ENCODE data around the gene SH3TC1.

The SH3TC1 gene

DNA sequence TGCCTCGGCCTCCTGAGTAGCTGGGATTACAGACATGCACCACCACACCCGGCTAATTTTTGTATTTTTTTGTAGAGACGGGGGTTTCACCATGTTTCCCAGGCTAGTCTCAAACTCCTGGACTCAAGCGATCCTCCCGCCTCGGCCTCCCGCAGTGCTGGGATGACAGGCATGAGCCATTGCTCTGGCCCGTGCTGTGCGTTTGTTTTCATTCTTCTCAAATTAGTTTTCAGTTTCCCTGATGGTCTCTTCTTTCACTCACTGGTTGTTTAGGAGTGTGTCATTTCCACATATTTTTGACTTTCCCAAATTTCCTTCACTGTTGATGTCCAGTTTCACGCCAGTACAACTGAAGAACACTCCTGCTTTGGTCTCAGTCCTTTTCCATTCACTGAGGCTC, 31.8 kb downstream of the SH3TC1 start:
- WGBS (ENCODE audit: extremely low coverage, insufficient coverage, low lambda C conversion rate): no CpG with 5 or more reads among the region's 10 CpGs

DNA sequence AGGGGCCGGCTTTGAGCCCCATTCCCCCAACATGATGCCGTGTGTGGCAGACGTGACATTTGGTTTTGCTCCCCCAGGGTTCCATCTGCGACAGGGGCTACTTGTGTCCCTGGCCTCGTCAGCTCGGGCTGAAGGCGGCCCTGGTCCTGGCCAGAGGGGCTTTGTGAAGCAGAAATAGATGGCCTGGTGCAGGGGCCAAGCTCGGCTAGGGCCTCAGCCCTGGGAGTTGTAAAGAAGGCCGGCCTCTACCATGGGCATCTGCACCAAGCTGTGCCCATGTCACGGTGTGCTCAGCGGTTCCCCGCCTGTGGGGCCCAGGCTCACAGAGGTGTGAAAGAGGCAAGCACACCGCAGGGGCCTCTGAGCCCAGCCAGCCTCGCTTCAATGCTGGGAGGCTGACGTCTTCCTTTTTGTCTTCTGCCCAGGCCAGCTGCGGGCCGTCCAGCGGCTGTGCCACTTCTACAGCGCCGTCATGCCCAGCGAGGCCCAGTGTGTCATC, 32.5 kb downstream of the SH3TC1 start:
- no CpG with 5 or more reads among the region's 21 CpGs for WGBS (ENCODE audit: extremely low coverage, insufficient coverage, low lambda C conversion rate)
- no peak overlapping the region for H3K27ac ChIP-seq (ENCODE audit: low read depth, low read length)
- DNase-seq: no peak

More for the DNA sequence above, 31.8 kb downstream of the SH3TC1 start:
- Histone ChIP-seq H3K27me3 (ENCODE audit: insufficient read depth, low read length, poor library complexity) (no peaks in the 10 kb centered on the region), H3K36me3 (ENCODE audit: control insufficient read depth, insufficient read depth, low read length) (no peaks in the 10 kb centered on the region), H3K4ac (ENCODE audit: low read depth, low read length) (no peak overlapping the region), H3K27ac (ENCODE audit: low read depth, low read length) (no peak overlapping the region), H3K23ac (ENCODE audit: low read length) (peak overlapping the region; percentile 4), H3K4me3 (ENCODE audit: low read length) (no peak overlapping the region), H3K56ac (ENCODE audit: low read length) (no peak overlapping the region), H3K4me1 (ENCODE audit: control insufficient read depth, low read depth, low read length) (peaks cover 4% of the 10 kb centered on the region), H2BK5ac (ENCODE audit: low read length) (no peak overlapping the region), H3K9ac (ENCODE audit: low read length) (no peak overlapping the region), H4K5ac (ENCODE audit: low read length) (no peak overlapping the region), H2AK5ac (ENCODE audit: low read length) (no peak overlapping the region), H3K79me2 (ENCODE audit: control insufficient read depth, insufficient read depth, low read length) (no peaks in the 10 kb centered on the region), H3K79me1 (ENCODE audit: low read length) (no peaks in the 10 kb centered on the region), H3K4me2 (ENCODE audit: low read length) (no peak overlapping the region), H4K8ac (ENCODE audit: low read depth, low read length) (no peak overlapping the region), H3K18ac (ENCODE audit: low read length) (no peak overlapping the region), H2BK15ac (replicated peaks; ENCODE audit: low read depth) (no peak overlapping the region), H2BK120ac (ENCODE audit: low read depth, low read length) (no peak overlapping the region)
- DNase-seq: no peak

DNA sequence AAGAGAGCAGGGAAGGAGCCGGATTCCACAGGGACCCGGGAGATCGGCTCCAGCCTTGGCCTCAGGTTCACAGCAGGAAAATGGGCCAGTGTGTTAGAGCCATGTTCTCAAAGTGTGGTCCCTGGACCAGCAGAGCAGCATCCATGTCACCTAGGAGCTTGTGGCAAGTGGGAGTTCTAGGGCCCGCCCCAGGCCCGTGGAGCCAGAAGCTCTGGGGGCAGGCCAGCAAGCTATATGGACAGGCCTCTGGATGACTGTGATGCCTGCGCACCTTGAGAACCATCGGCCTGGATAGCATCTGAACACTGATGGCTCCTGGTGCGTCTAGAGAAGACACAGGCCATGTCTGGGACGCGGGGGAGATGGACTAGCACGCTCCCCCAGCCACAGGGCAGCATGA, 33.7 kb downstream of the SH3TC1 start:
- no peak overlapping the region for H4K5ac ChIP-seq (ENCODE audit: low read length)
- no peak for DNase-seq
- no peaks in the 10 kb centered on the region for H3K79me1 ChIP-seq (ENCODE audit: low read length)
- no peaks in the 10 kb centered on the region for H3K27me3 ChIP-seq (ENCODE audit: insufficient read depth, low read length, poor library complexity)
- no peak overlapping the region for H3K23ac ChIP-seq (ENCODE audit: low read length)
- H3K18ac ChIP-seq (ENCODE audit: low read length): no peak overlapping the region
- no peak overlapping the region for H3K4me2 ChIP-seq (ENCODE audit: low read length)
- H2AK5ac ChIP-seq (ENCODE audit: low read length): no peak overlapping the region
- no peaks in the 10 kb centered on the region for H3K79me2 ChIP-seq (ENCODE audit: control insufficient read depth, insufficient read depth, low read length)
- H3K9ac ChIP-seq (ENCODE audit: low read length): no peak overlapping the region
- H3K4me1 ChIP-seq (ENCODE audit: control insufficient read depth, low read depth, low read length): no peaks in the 10 kb centered on the region
- H3K4me3 ChIP-seq (ENCODE audit: low read length): no peak overlapping the region
- no peak overlapping the region for H2BK120ac ChIP-seq (ENCODE audit: low read depth, low read length)
- no peak overlapping the region for H2BK5ac ChIP-seq (ENCODE audit: low read length)
- H2BK15ac ChIP-seq (replicated peaks; ENCODE audit: low read depth): no peak overlapping the region
- no peak overlapping the region for H4K8ac ChIP-seq (ENCODE audit: low read depth, low read length)
- no peak overlapping the region for H3K4ac ChIP-seq (ENCODE audit: low read depth, low read length)
- no peaks in the 10 kb centered on the region for H3K36me3 ChIP-seq (ENCODE audit: control insufficient read depth, insufficient read depth, low read length)
- no peak overlapping the region for H3K27ac ChIP-seq (ENCODE audit: low read depth, low read length)
- no CpG with 5 or more reads among the region's 11 CpGs for WGBS (ENCODE audit: extremely low coverage, insufficient coverage, low lambda C conversion rate)
- no peak overlapping the region for H3K56ac ChIP-seq (ENCODE audit: low read length)

More for the DNA sequence above, 32.5 kb downstream of the SH3TC1 start:
- no peaks in the 10 kb centered on the region for H3K79me1 ChIP-seq (ENCODE audit: low read length)
- no peak overlapping the region for H3K4me3 ChIP-seq (ENCODE audit: low read length)
- H3K36me3 ChIP-seq (ENCODE audit: control insufficient read depth, insufficient read depth, low read length): no peaks in the 10 kb centered on the region
- H4K8ac ChIP-seq (ENCODE audit: low read depth, low read length): no peak overlapping the region
- no peaks in the 10 kb centered on the region for H3K79me2 ChIP-seq (ENCODE audit: control insufficient read depth, insufficient read depth, low read length)
- peak overlapping the region; percentile 4 for H3K23ac ChIP-seq (ENCODE audit: low read length)
- no peak overlapping the region for H3K9ac ChIP-seq (ENCODE audit: low read length)
- H3K4ac ChIP-seq (ENCODE audit: low read depth, low read length): no peak overlapping the region
- no peak overlapping the region for H2BK120ac ChIP-seq (ENCODE audit: low read depth, low read length)
- no peak overlapping the region for H3K18ac ChIP-seq (ENCODE audit: low read length)
- H3K27me3 ChIP-seq (ENCODE audit: insufficient read depth, low read length, poor library complexity): no peaks in the 10 kb centered on the region
- no peak overlapping the region for H4K5ac ChIP-seq (ENCODE audit: low read length)
- H3K4me2 ChIP-seq (ENCODE audit: low read length): no peak overlapping the region
- no peak overlapping the region for H2BK15ac ChIP-seq (replicated peaks; ENCODE audit: low read depth)
- peak overlapping the region; percentile 60 for H3K56ac ChIP-seq (ENCODE audit: low read length)
- H3K4me1 ChIP-seq (ENCODE audit: control insufficient read depth, low read depth, low read length): no peaks in the 10 kb centered on the region
- no peak overlapping the region for H2AK5ac ChIP-seq (ENCODE audit: low read length)
- no peak overlapping the region for H2BK5ac ChIP-seq (ENCODE audit: low read length)

DNA sequence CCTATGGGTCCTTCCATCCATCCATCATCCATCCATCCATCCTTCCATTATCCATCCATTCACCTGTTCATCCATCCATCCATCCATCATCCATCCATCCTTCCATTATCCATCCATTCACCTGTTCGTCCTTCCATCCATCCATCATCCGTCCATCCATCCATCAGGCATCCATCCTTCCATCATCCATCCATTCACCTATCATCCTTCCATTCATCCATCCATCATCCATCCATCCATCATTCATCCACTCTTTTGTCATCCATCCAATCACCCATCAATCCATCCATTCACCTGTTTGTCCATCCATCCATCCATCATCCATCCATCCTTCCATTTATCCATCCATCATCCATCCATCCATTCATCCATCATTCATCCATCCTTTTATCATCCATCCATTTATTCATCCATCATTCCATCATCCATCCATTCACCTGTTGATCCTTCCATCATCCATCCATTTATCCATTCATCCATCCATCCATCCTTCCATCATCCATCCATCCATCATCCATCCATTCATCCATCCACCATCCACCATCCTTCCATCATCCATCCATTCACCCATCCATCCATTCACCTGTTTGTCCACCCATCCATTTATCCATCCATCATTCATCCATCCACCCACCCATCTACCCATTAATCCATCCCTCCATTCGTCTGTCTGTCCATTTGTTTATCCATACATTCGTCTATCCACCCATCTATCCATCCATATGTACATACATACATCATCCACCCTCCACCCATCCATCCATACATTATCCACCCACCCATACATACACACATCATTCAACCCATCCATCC, 34.8 kb downstream of the SH3TC1 start:
- Histone ChIP-seq H4K5ac (ENCODE audit: low read length) (no peak overlapping the region), H3K18ac (ENCODE audit: low read length) (no peak overlapping the region), H3K56ac (ENCODE audit: low read length) (no peak overlapping the region), H3K4me3 (ENCODE audit: low read length) (no peak overlapping the region), H3K4me1 (ENCODE audit: control insufficient read depth, low read depth, low read length) (no peaks in the 10 kb centered on the region), H4K8ac (ENCODE audit: low read depth, low read length) (no peak overlapping the region), H3K27me3 (ENCODE audit: insufficient read depth, low read length, poor library complexity) (no peaks in the 10 kb centered on the region), H3K4ac (ENCODE audit: low read depth, low read length) (no peak overlapping the region), H3K9ac (ENCODE audit: low read length) (no peak overlapping the region), H3K4me2 (ENCODE audit: low read length) (no peak overlapping the region), H2BK15ac (replicated peaks; ENCODE audit: low read depth) (no peak overlapping the region), H2BK5ac (ENCODE audit: low read length) (no peak overlapping the region), H3K79me2 (ENCODE audit: control insufficient read depth, insufficient read depth, low read length) (no peaks in the 10 kb centered on the region), H2AK5ac (ENCODE audit: low read length) (no peak overlapping the region), H3K79me1 (ENCODE audit: low read length) (no peaks in the 10 kb centered on the region), H3K36me3 (ENCODE audit: control insufficient read depth, insufficient read depth, low read length) (no peaks in the 10 kb centered on the region), H2BK120ac (ENCODE audit: low read depth, low read length) (no peak overlapping the region), H3K27ac (ENCODE audit: low read depth, low read length) (no peak overlapping the region), H3K23ac (ENCODE audit: low read length) (no peak overlapping the region)
- WGBS (ENCODE audit: extremely low coverage, insufficient coverage, low lambda C conversion rate): 100% methylated on average over 1 of the region's 4 CpGs
- DNase-seq: no peak

DNA sequence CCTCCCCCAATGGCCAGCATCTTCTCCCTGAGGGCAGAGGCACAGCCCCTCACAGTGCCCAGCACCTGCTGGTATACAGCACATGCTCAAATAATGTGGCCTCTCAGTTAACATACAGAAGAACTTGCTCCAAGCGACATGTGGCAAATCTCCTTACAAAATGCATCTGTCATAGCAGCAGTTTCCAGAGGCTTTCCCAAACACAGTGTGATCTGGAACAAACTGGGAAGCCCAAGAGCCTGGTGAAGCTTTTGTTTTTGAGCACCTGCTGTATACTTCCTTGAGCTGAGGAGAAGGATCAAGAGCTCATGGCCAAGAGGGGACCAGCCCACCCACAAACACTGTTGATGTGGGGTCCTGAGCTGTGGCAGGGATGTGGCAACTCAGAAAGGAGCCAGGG, 35.6 kb downstream of the SH3TC1 start:
- Histone ChIP-seq H2BK5ac (ENCODE audit: low read length) (no peak overlapping the region), H2BK15ac (replicated peaks; ENCODE audit: low read depth) (no peak overlapping the region), H3K56ac (ENCODE audit: low read length) (no peak overlapping the region), H3K27me3 (ENCODE audit: insufficient read depth, low read length, poor library complexity) (no peaks in the 10 kb centered on the region), H4K8ac (ENCODE audit: low read depth, low read length) (no peak overlapping the region), H3K79me2 (ENCODE audit: control insufficient read depth, insufficient read depth, low read length) (no peaks in the 10 kb centered on the region), H3K23ac (ENCODE audit: low read length) (no peak overlapping the region), H3K4ac (ENCODE audit: low read depth, low read length) (no peak overlapping the region), H2AK5ac (ENCODE audit: low read length) (no peak overlapping the region), H4K5ac (ENCODE audit: low read length) (no peak overlapping the region), H3K27ac (ENCODE audit: low read depth, low read length) (no peak overlapping the region), H3K36me3 (ENCODE audit: control insufficient read depth, insufficient read depth, low read length) (no peaks in the 10 kb centered on the region), H3K4me3 (ENCODE audit: low read length) (no peak overlapping the region), H2BK120ac (ENCODE audit: low read depth, low read length) (no peak overlapping the region), H3K4me1 (ENCODE audit: control insufficient read depth, low read depth, low read length) (no peaks in the 10 kb centered on the region), H3K18ac (ENCODE audit: low read length) (no peak overlapping the region), H3K9ac (ENCODE audit: low read length) (no peak overlapping the region), H3K79me1 (ENCODE audit: low read length) (no peaks in the 10 kb centered on the region), H3K4me2 (ENCODE audit: low read length) (no peak overlapping the region)
- no CpG with 5 or more reads among the region's 1 CpG for WGBS (ENCODE audit: extremely low coverage, insufficient coverage, low lambda C conversion rate)
- DNase-seq: no peak

DNA sequence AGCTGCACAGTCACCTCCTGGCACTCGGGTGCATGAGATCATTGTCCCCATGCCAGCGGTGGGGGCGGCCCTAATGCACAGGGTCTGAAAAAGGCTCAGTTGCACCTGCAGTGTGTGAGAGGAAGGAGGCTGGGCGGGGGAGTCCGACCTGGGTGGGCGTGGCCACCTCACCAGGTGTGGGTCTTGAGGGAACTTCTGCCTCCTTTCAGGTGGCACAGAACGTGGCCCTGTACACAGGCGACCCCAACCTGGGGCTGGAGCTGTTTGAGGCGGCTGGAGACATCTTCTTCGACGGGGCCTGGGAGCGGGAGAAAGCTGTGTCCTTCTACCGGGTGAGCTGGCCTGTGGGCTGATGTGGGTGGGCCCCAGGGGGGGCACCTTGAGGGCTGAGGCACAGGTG, 36.1 kb downstream of the SH3TC1 start:
- no peak overlapping the region for H3K4ac ChIP-seq (ENCODE audit: low read depth, low read length)
- H2AK5ac ChIP-seq (ENCODE audit: low read length): no peak overlapping the region
- no peaks in the 10 kb centered on the region for H3K79me2 ChIP-seq (ENCODE audit: control insufficient read depth, insufficient read depth, low read length)
- H3K4me1 ChIP-seq (ENCODE audit: control insufficient read depth, low read depth, low read length): no peaks in the 10 kb centered on the region
- H3K4me2 ChIP-seq (ENCODE audit: low read length): no peak overlapping the region
- DNase-seq: no peak
- no peak overlapping the region for H4K5ac ChIP-seq (ENCODE audit: low read length)
- H2BK120ac ChIP-seq (ENCODE audit: low read depth, low read length): no peak overlapping the region
- H3K23ac ChIP-seq (ENCODE audit: low read length): no peak overlapping the region
- H2BK15ac ChIP-seq (replicated peaks; ENCODE audit: low read depth): no peak overlapping the region
- H3K56ac ChIP-seq (ENCODE audit: low read length): no peak overlapping the region
- H3K27me3 ChIP-seq (ENCODE audit: insufficient read depth, low read length, poor library complexity): no peaks in the 10 kb centered on the region
- WGBS (ENCODE audit: extremely low coverage, insufficient coverage, low lambda C conversion rate): no CpG with 5 or more reads among the region's 13 CpGs
- no peak overlapping the region for H3K27ac ChIP-seq (ENCODE audit: low read depth, low read length)
- no peaks in the 10 kb centered on the region for H3K36me3 ChIP-seq (ENCODE audit: control insufficient read depth, insufficient read depth, low read length)
- H3K4me3 ChIP-seq (ENCODE audit: low read length): no peak overlapping the region
- H3K79me1 ChIP-seq (ENCODE audit: low read length): no peaks in the 10 kb centered on the region
- no peak overlapping the region for H3K9ac ChIP-seq (ENCODE audit: low read length)
- no peak overlapping the region for H3K18ac ChIP-seq (ENCODE audit: low read length)
- H2BK5ac ChIP-seq (ENCODE audit: low read length): no peak overlapping the region
- no peak overlapping the region for H4K8ac ChIP-seq (ENCODE audit: low read depth, low read length)
